Kidney (tissue), 14 donors: ENCODE measurements around the gene THEMIS. TPM values are rescaled to one million over a fixed set of nuclear protein-coding genes. Genes with fewer than 3 reads are reported as not detected.
"Not testable (repeated sequence)": the region's sequence is repeated elsewhere in the genome, so short reads cannot be mapped to it uniquely, and the experiment has no call there.

Experiments used
- DNase-seq, 5 donors: peaks; one replicate each; pipeline ENCODE4 v3.0.0-alpha.2; 2013 to 2020
- FAIRE-seq: peaks from 2 replicates; lab custom pipeline; 2012; peaks lifted over from hg19 to GRCh38; lab: Jason Lieb, UNC
- H3K27ac ChIP-seq, 2 donors: one replicate each; pipeline ENCODE4 v1.7.0; 2013; ENCODE audit warnings: low read depth in 2 of 2, low read length in 2 of 2, inconsistent platforms in 1 of 2
- H3K27me3 ChIP-seq: one replicate; pipeline ENCODE4 v1.7.1; 2013; ENCODE audit warnings: low read length, inconsistent platforms; ENCODE audit not compliant: control insufficient read depth, insufficient read depth
- H3K36me3 ChIP-seq, 3 donors: one replicate each; pipeline versions ENCODE4 v1.7.0 to v1.7.1; 2013; ENCODE audit warnings: low read length in 3 of 3, control low read depth in 1 of 3, inconsistent platforms in 1 of 3; ENCODE audit not compliant: insufficient read depth in 3 of 3, control insufficient read depth in 2 of 3
- H3K4me1 ChIP-seq, 3 donors: one replicate each; pipeline versions ENCODE4 v1.7.0 to v1.7.1; 2013; ENCODE audit warnings: low read length in 3 of 3, inconsistent platforms in 1 of 3, low read depth in 1 of 3; ENCODE audit not compliant: control insufficient read depth in 2 of 3, insufficient read depth in 2 of 3
- H3K4me3 ChIP-seq, 3 donors: one replicate each; pipeline versions ENCODE4 v1.7.0 to v1.8.1; 2013; ENCODE audit warnings: low read length in 3 of 3, control low read depth in 1 of 3, inconsistent platforms in 1 of 3
- H3K9ac ChIP-seq, 3 donors: one replicate each; pipeline versions ENCODE4 v1.7.0 to v1.7.1; 2013; ENCODE audit warnings: low read length in 3 of 3, control low read depth in 1 of 3, inconsistent platforms in 1 of 3
- H3K9me3 ChIP-seq, 3 donors: one replicate each; pipeline versions ENCODE4 v1.7.0 to v1.7.1; 2013; ENCODE audit warnings: low read length in 3 of 3, control low read depth in 1 of 3, inconsistent platforms in 1 of 3; ENCODE audit not compliant: control insufficient read depth in 2 of 3, insufficient read depth in 1 of 3
- CTCF ChIP-seq: IDR thresholded peaks from 3 replicates; pipeline ENCODE4 v1.5.1; 2012; ENCODE audit warnings: mild to moderate bottlenecking, moderate library complexity, borderline replicate concordance; ENCODE audit not compliant: insufficient read depth; ENCODE audit errors: extremely low read depth
- intact Hi-C: fragments of 100-400 bp; cut with DNase I; formaldehyde crosslinking; loops from one replicate; pipeline ENCODE4 v1.11.1; 2022
- polyA plus RNA-seq: library from polyadenylated mRNA; stranded (reverse); fragments of 350-450 nt; fragmentation: Illumina TruSeq; extraction: RNeasy Lipid Tissue Mini Kit (QIAGEN cat#74804); gene quantifications from one replicate; pipeline ENCODE4 v1.2.3, GENCODE V29; 2014; ENCODE audit warnings: low read depth, low replicate concordance; ENCODE audit not compliant: insufficient read depth
- total RNA-seq: library from RNA; stranded (reverse); fragmentation: NEBNext Ultra II Directional; extraction: Animal tissue kit (Norgen Biotek cat#: 25700); gene quantifications from one replicate; pipeline ENCODE4 v1.2.1, GENCODE V29; 2021
- donor health status: control.
- donor health status: control.
- donor health status: control.
- donor health status: control.
- donor health status: control.
- donor health status: DM: yes; HTN: yes; CAD: no.
- donor health status: Normal renal cell carcinoma (clear cell type).

The THEMIS gene
- total and polyA plus RNA-seq, 2 donors from 2014 or later = 3.3 TPM; not detected in 1

GRCh38 chr6:127691146-127691545, 209.7 kb downstream of the THEMIS start:
- Histone ChIP-seq H3K27ac (no peak overlapping the region), H3K9me3 (no peaks in the 10 kb centered on the region), H3K4me3 (no peak overlapping the region), H3K9ac (no peak overlapping the region), H3K4me1 (no peaks in the 10 kb centered on the region), H3K27me3 (no peaks in the 10 kb centered on the region), H3K36me3 (no peaks in the 10 kb centered on the region)
- DNase-seq (no peak), FAIRE-seq (no peak)
- TF ChIP-seq CTCF = no peak
- intact Hi-C loops = no loop called here

- no peak for FAIRE-seq
- Histone ChIP-seq H3K27ac (no peak overlapping the region), H3K9me3 (no peaks in the 10 kb centered on the region), H3K4me3 (no peak overlapping the region), H3K27me3 (no peaks in the 10 kb centered on the region), H3K36me3 (no peaks in the 10 kb centered on the region), H3K4me1 (no peaks in the 10 kb centered on the region), H3K9ac (no peak overlapping the region)
- no peak for TF ChIP-seq CTCF
- intact Hi-C loops = no loop called here
- DNase-seq = no peak
Observed at GRCh38 chr6:127690588-127690987, 210.3 kb downstream of the THEMIS start.

GRCh38 chr6:127690092-127690491, 210.8 kb downstream of the THEMIS start:
- H3K4me3 ChIP-seq = no peak overlapping the region
- DNase-seq (peak in 2 of 5 donors; percentile 10 to 25), FAIRE-seq (no peak)
- no peak overlapping the region for H3K27ac ChIP-seq
- H3K4me1 ChIP-seq = no peaks in the 10 kb centered on the region
- H3K27me3 ChIP-seq = no peaks in the 10 kb centered on the region
- H3K36me3 ChIP-seq = no peaks in the 10 kb centered on the region
- no peaks in the 10 kb centered on the region for H3K9me3 ChIP-seq
- TF ChIP-seq CTCF = peak; percentile 22
- intact Hi-C loops = no loop called here
- H3K9ac ChIP-seq = no peak overlapping the region

GRCh38 chr6:127687490-127687889, 213.4 kb downstream of the THEMIS start:
- intact Hi-C loops, H3K27me3 ChIP-seq, H3K36me3 ChIP-seq, H3K4me3 ChIP-seq, H3K4me1 ChIP-seq, H3K9me3 ChIP-seq, H3K27ac ChIP-seq, DNase-seq, FAIRE-seq, H3K9ac ChIP-seq: not testable (repeated sequence)
